Karpas-422 (cell line): ENCODE data around the gene CAMSAP3. TPM values are rescaled to one million over a fixed set of nuclear protein-coding genes. Genes with fewer than 3 reads are reported as not detected.

Experiments used
- DNase-seq: peaks from one replicate; pipeline ENCODE4 v3.0.0-alpha.2; 2015
- H2AFZ ChIP-seq: fragments of 200-600 bp; sonication (generic); 2 replicates; pipeline ENCODE4 v1.6.1; 2014; ENCODE audit warnings: antibody characterized with exemption, low read length, mixed read lengths
- H3K27ac ChIP-seq: fragments of 200-600 bp; sonication (generic); 2 replicates; pipeline ENCODE4 v1.5.1; 2014; ENCODE audit warnings: mild to moderate bottlenecking, low read length, moderate library complexity
- H3K27me3 ChIP-seq: fragments of 200-600 bp; sonication (generic); 2 replicates; pipeline ENCODE4 v1.6.1; 2014; ENCODE audit warnings: low read length, mixed read lengths
- H3K36me3 ChIP-seq: fragments of 200-600 bp; sonication (generic); 2 replicates; pipeline ENCODE4 v1.6.1; 2014; ENCODE audit warnings: low read length, mixed read lengths; ENCODE audit not compliant: insufficient read depth
- H3K4me1 ChIP-seq: fragments of 200-600 bp; sonication (generic); 2 replicates; pipeline ENCODE4 v1.6.1; 2014; ENCODE audit warnings: mild to moderate bottlenecking, low read length, mixed read lengths
- H3K4me2 ChIP-seq: fragments of 200-600 bp; sonication (generic); 2 replicates; pipeline ENCODE4 v1.6.1; 2014; ENCODE audit warnings: low read length, low read depth, mild to moderate bottlenecking; ENCODE audit not compliant: poor library complexity, severe bottlenecking
- H3K4me3 ChIP-seq: fragments of 200-600 bp; sonication (generic); 2 replicates; pipeline ENCODE4 v1.5.1; 2014; ENCODE audit warnings: mild to moderate bottlenecking, antibody characterized with exemption, low read length, mixed read lengths
- H3K79me2 ChIP-seq: fragments of 200-600 bp; sonication (generic); 2 replicates; pipeline ENCODE4 v1.6.1; 2014; ENCODE audit warnings: mild to moderate bottlenecking, low read length, mixed read lengths
- H3K9ac ChIP-seq: fragments of 200-600 bp; sonication (generic); 2 replicates; pipeline ENCODE4 v1.6.0; 2014; ENCODE audit warnings: low read length
- H3K9me2 ChIP-seq: fragments of 200-600 bp; sonication (generic), shearing (Covaris generic); replicated peaks from 2 replicates; pipeline ENCODE4 v1.6.0; 2014; ENCODE audit warnings: mild to moderate bottlenecking, low read length, moderate library complexity; ENCODE audit not compliant: insufficient read depth
- H3K9me3 ChIP-seq: fragments of 300-700, 200-600 bp; sonication (generic); 2 replicates; pipeline ENCODE4 v1.6.1; 2014; ENCODE audit warnings: low read length, mixed read lengths
- H4K20me1 ChIP-seq: fragments of 200-600 bp; sonication (generic); 2 replicates; pipeline ENCODE4 v1.6.1; 2014; ENCODE audit warnings: mild to moderate bottlenecking, antibody characterized with exemption, low read length, low read depth; ENCODE audit not compliant: insufficient read depth
- total RNA-seq: library from RNA; depleted of rRNA; stranded (reverse); fragments of >200 nt; shearing (Covaris generic); gene quantifications from 2 replicates; pipeline ENCODE4 v1.2.3, GENCODE V29; 2014; ENCODE audit warnings: low replicate concordance

CAMSAP3 gene
- total RNA-seq, 1 experiment from 2014 or later = not detected

GRCh38 chr19:7619671-7620441, 24.2 kb downstream of the CAMSAP3 start:
- Histone ChIP-seq H3K79me2 (no peaks in the 10 kb centered on the region), H3K27ac (no peak overlapping the region), H3K9me3 (no peaks in the 10 kb centered on the region), H3K4me1 (no peaks in the 10 kb centered on the region), H3K4me3 (no peak overlapping the region), H3K4me2 (no peak overlapping the region), H3K9me2 (no peaks in the 10 kb centered on the region), H4K20me1 (0 out of 2 replicates have a peak, but pooled peaks cover 3% of the 10 kb centered on the region), H2AFZ (no peak overlapping the region), H3K36me3 (no peaks in the 10 kb centered on the region; the same call in 1 of the 2 replicates), H3K9ac (no peak overlapping the region), H3K27me3 (no peaks in the 10 kb centered on the region)
- DNase-seq = no peak

DNA sequence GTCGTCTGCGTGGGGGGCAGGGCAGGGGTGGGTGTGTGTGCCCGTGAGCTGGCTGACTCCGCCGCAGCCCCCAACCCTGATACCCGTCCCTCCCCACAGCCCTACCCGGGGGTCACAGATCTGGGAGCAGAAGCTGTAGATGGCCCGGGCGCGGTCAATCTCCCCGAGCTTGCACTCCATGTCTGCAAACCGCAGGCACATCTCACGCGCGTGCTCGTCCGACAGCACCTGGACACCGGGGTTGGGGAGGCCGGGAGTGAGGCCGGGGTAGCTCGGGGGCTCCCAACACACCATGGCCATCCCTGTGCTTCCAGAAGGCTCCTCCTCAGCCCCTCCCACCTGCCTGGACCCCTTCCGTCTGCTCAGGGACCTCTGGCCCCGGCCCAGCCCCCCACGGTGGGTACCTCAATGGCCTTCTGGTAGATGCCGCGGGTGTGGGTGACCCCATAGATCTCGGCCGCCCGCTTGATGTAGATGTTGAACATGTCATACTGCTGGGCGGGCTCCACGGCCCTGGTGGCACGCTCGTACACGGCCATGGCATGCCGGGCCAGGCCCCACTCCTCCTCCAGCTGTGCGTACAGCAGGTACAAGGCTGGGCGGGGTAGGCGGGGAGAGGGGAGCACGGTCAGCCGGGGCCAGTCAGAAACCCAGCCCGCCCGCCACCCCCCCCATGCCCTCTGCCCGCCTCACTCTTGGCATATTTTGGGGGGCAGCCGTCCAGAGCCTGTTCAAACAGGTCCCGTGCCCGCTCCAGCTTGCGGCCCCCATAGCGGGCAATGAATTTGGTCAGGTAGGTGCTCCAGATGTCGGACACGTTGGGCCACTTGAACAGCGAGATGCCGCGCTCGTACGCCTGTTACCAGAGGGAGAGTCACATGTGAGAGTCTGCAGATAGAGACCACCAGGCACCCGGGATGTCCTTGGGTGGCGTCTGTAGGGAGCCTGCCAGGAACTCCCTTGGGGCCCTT, 25.1 kb downstream of the CAMSAP3 start:
- Histone ChIP-seq H3K9ac (no peak overlapping the region), H3K4me1 (no peaks in the 10 kb centered on the region), H3K4me3 (no peak overlapping the region), H3K27ac (no peak overlapping the region), H2AFZ (no peak overlapping the region), H3K9me3 (no peaks in the 10 kb centered on the region), H3K4me2 (no peak overlapping the region), H3K79me2 (no peaks in the 10 kb centered on the region), H3K36me3 (no peaks in the 10 kb centered on the region; the same call in 1 of the 2 replicates), H4K20me1 (0 out of 2 replicates have a peak, but pooled peaks cover 3% of the 10 kb centered on the region), H3K9me2 (no peaks in the 10 kb centered on the region), H3K27me3 (no peaks in the 10 kb centered on the region)
- no peak for DNase-seq

- H3K27ac ChIP-seq = no peak overlapping the region
- H2AFZ ChIP-seq = no peak overlapping the region
- no peaks in the 10 kb centered on the region for H3K9me2 ChIP-seq
- H3K4me2 ChIP-seq = no peak overlapping the region
- H4K20me1 ChIP-seq = peaks cover 16% of the 10 kb centered on the region; the same call in 1 of the 2 replicates
- H3K4me3 ChIP-seq = no peak overlapping the region
- H3K4me1 ChIP-seq = peaks cover 3% of the 10 kb centered on the region
- H3K9me3 ChIP-seq = no peaks in the 10 kb centered on the region
- no peak overlapping the region for H3K9ac ChIP-seq
- no peaks in the 10 kb centered on the region for H3K27me3 ChIP-seq
- peak; percentile 71 for DNase-seq
- no peaks in the 10 kb centered on the region; the same call in 1 of the 2 replicates for H3K36me3 ChIP-seq
- peaks cover 21% of the 10 kb centered on the region for H3K79me2 ChIP-seq
These were observed 27.4 kb downstream of the CAMSAP3 start for GRCh38 chr19:7622933-7623685.

- H3K4me3 ChIP-seq = no peak overlapping the region
- no peak overlapping the region for H3K9ac ChIP-seq
- no peaks in the 10 kb centered on the region for H3K9me3 ChIP-seq
- H4K20me1 ChIP-seq = peaks cover 23% of the 10 kb centered on the region; the same call in 1 of the 2 replicates
- no peaks in the 10 kb centered on the region; the same call in 1 of the 2 replicates for H3K36me3 ChIP-seq
- no peaks in the 10 kb centered on the region for H3K27me3 ChIP-seq
- H3K79me2 ChIP-seq = peaks cover 30% of the 10 kb centered on the region
- H3K27ac ChIP-seq = no peak overlapping the region
- H2AFZ ChIP-seq = no peak overlapping the region
- H3K4me1 ChIP-seq = peaks cover 9% of the 10 kb centered on the region
- no peaks in the 10 kb centered on the region for H3K9me2 ChIP-seq
- DNase-seq = no peak
- H3K4me2 ChIP-seq = no peak overlapping the region
These were observed 28.3 kb downstream of the CAMSAP3 start for GRCh38 chr19:7623725-7624603.

DNA sequence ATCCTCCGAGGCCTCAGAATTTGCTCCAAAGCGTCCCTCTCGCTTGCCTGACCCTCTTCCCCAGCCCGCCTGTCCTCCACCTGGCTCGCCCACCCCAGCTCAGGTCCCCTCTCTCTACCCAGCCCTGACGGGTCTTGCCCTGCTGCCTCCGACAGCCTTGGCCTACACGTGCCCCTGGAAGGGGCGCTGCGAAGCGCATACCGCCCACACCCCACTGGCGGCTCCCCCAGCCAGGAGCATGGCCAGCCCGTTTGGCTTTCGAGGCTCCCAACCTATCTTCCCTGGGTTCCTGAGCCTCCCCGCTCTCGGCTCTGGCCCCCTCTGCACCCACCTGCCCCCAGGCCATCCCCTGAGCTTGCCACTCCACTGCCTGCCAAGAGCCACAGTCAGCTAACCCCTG, 29.1 kb downstream of the CAMSAP3 start:
- H3K9ac ChIP-seq = no peak overlapping the region
- no peaks in the 10 kb centered on the region for H3K27me3 ChIP-seq
- no peaks in the 10 kb centered on the region for H3K9me3 ChIP-seq
- peaks cover 9% of the 10 kb centered on the region for H3K4me1 ChIP-seq
- H3K4me3 ChIP-seq = no peak overlapping the region
- peaks cover 36% of the 10 kb centered on the region for H3K79me2 ChIP-seq
- H3K36me3 ChIP-seq = no peaks in the 10 kb centered on the region; the same call in 1 of the 2 replicates
- H2AFZ ChIP-seq = no peak overlapping the region
- no peak overlapping the region for H3K27ac ChIP-seq
- H3K9me2 ChIP-seq = no peaks in the 10 kb centered on the region
- peaks cover 23% of the 10 kb centered on the region; the same call in 1 of the 2 replicates for H4K20me1 ChIP-seq
- DNase-seq = no peak
- no peak overlapping the region for H3K4me2 ChIP-seq

- Histone ChIP-seq H3K9me2 (no peaks in the 10 kb centered on the region), H3K4me2 (no peak overlapping the region), H3K36me3 (no peaks in the 10 kb centered on the region; the same call in 1 of the 2 replicates), H2AFZ (no peak overlapping the region), H3K27ac (no peak overlapping the region), H3K4me1 (peaks cover 16% of the 10 kb centered on the region), H3K9ac (no peak overlapping the region), H3K4me3 (no peak overlapping the region), H3K9me3 (no peaks in the 10 kb centered on the region), H3K79me2 (peaks cover 47% of the 10 kb centered on the region), H3K27me3 (no peaks in the 10 kb centered on the region), H4K20me1 (peaks cover 23% of the 10 kb centered on the region; the same call in 1 of the 2 replicates)
- no peak for DNase-seq
These were observed 30.2 kb downstream of the CAMSAP3 start for GRCh38 chr19:7625763-7626372.

DNA sequence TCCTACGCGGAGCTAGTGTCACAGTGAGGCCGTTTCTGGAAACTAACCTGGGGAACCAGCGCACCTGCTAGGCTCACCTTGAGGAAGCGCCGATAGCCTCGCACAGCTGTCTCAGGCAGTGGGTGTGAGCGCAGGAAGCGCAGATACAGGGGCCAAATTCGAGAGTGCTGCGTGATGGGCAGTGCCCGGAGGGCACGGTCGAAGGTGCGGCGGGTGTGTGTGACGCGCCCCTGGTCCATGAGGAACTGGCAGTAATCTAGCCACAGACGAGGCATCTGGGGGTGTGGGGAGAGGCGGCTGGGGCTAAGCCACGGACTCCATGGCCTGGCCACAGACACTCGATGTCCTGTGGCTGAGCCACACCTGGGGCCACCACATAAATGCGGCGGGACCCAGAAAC, 31.5 kb downstream of the CAMSAP3 start:
- Histone ChIP-seq H3K27ac (no peak overlapping the region), H3K4me3 (no peak overlapping the region), H3K9me2 (no peaks in the 10 kb centered on the region), H3K9ac (no peak overlapping the region), H3K4me1 (peaks cover 19% of the 10 kb centered on the region), H2AFZ (no peak overlapping the region), H4K20me1 (peaks cover 23% of the 10 kb centered on the region; the same call in 1 of the 2 replicates), H3K9me3 (no peaks in the 10 kb centered on the region), H3K79me2 (peaks cover 53% of the 10 kb centered on the region), H3K27me3 (no peaks in the 10 kb centered on the region), H3K36me3 (no peaks in the 10 kb centered on the region; the same call in 1 of the 2 replicates), H3K4me2 (no peak overlapping the region)
- no peak for DNase-seq
